ENCODE data around the gene SOWAHC. TPM values are rescaled to one million over a fixed set of nuclear protein-coding genes. Genes with fewer than 3 reads are reported as not detected.
"Not testable (repeated sequence)": the region's sequence is repeated elsewhere in the genome, so short reads cannot be mapped to it uniquely, and the experiment has no call there.

SOWAHC gene
- total RNA-seq, 1 donor from 2014 or later: 0.31 TPM

DNA sequence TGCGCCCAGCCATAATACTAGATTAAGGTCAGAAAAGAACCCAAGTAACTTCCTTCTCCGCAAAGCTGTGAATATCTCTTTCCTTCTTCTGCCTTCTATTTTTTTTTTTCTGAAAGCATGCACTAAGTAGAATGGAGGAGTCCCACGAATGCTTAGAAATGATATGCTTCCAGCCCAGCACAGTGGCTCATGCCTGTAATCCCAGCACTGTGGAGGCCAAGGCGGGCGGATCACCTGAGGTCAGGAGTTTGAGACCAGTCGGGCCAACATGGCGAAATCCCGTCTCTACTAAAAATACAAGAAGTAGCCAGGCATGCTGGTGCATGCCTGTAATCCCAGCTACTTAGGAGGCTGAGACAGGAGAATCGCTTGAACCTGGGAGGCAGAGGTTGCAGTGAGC is 25.8 kb downstream of the SOWAHC start:
- H3K27me3 Mint-ChIP-seq (ENCODE audit: insufficient read depth); intact Hi-C loops (cut with micrococcal nuclease); DNase-seq (ENCODE audit: low spot score); H3K36me3 Mint-ChIP-seq (ENCODE audit: low read depth); H3K4me3 Mint-ChIP-seq; H3K27ac Mint-ChIP-seq; H3K9me3 Mint-ChIP-seq: not testable (repeated sequence)
- H3K4me1 Mint-ChIP-seq (ENCODE audit: low read depth): peaks cover 11% of the 10 kb centered on the region

GRCh38 chr2:109644571-109645275 is 30.6 kb downstream of the SOWAHC start:
- H3K36me3 Mint-ChIP-seq (ENCODE audit: low read depth): no peaks in the 10 kb centered on the region
- H3K4me3 Mint-ChIP-seq: no peak overlapping the region
- no peaks in the 10 kb centered on the region for H3K27me3 Mint-ChIP-seq (ENCODE audit: insufficient read depth)
- no peak for DNase-seq (ENCODE audit: low spot score)
- no peak overlapping the region for H3K27ac Mint-ChIP-seq
- intact Hi-C loops (cut with micrococcal nuclease): no loop called here
- H3K9me3 Mint-ChIP-seq: no peaks in the 10 kb centered on the region
- no peaks in the 10 kb centered on the region for H3K4me1 Mint-ChIP-seq (ENCODE audit: low read depth)

GRCh38 chr2:109645412-109646184 is 31.4 kb downstream of the SOWAHC start:
- Mint-ChIP-seq H3K27ac (no peak overlapping the region), H3K4me1 (ENCODE audit: low read depth) (no peaks in the 10 kb centered on the region), H3K9me3 (no peaks in the 10 kb centered on the region), H3K4me3 (no peak overlapping the region), H3K27me3 (ENCODE audit: insufficient read depth) (peaks cover 1% of the 10 kb centered on the region), H3K36me3 (ENCODE audit: low read depth) (no peaks in the 10 kb centered on the region)
- DNase-seq (ENCODE audit: low spot score): no peak
- intact Hi-C loops (cut with micrococcal nuclease): no loop called here

- no peaks in the 10 kb centered on the region for H3K36me3 Mint-ChIP-seq (ENCODE audit: low read depth)
- H3K9me3 Mint-ChIP-seq: no peaks in the 10 kb centered on the region
- peaks cover 3% of the 10 kb centered on the region for H3K27me3 Mint-ChIP-seq (ENCODE audit: insufficient read depth)
- no peak overlapping the region for H3K4me3 Mint-ChIP-seq
- DNase-seq (ENCODE audit: low spot score): no peak
- no peaks in the 10 kb centered on the region for H3K4me1 Mint-ChIP-seq (ENCODE audit: low read depth)
- intact Hi-C loops (cut with micrococcal nuclease): no loop called here
- no peak overlapping the region for H3K27ac Mint-ChIP-seq
Observed at GRCh38 chr2:109646961-109647360, 32.8 kb downstream of the SOWAHC start.

DNA sequence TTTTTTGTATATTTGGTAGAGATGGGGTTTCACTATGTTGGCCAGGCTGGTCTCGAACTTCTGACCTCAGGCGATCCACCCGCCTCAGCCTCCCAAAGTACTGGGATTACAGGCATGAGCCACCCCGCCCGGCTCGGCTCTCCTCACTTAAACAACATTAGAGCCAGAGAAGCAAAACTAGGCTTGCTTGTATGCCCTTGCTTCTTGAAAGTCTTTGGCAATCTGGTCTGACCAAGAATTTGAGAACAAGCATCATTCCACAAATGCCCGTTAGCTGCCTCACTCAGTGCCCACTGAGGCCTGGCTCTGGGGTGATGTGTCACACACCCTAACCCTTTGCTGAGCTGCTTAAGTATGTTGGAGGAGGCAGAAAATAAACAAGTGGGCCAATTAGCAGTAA is 33.5 kb downstream of the SOWAHC start:
- no peak overlapping the region for H3K4me3 Mint-ChIP-seq
- intact Hi-C loops (cut with micrococcal nuclease): no loop called here
- DNase-seq (ENCODE audit: low spot score): no peak
- H3K4me1 Mint-ChIP-seq (ENCODE audit: low read depth): no peaks in the 10 kb centered on the region
- peaks cover 3% of the 10 kb centered on the region for H3K27me3 Mint-ChIP-seq (ENCODE audit: insufficient read depth)
- H3K27ac Mint-ChIP-seq: no peak overlapping the region
- H3K36me3 Mint-ChIP-seq (ENCODE audit: low read depth): no peaks in the 10 kb centered on the region
- no peaks in the 10 kb centered on the region for H3K9me3 Mint-ChIP-seq

DNA sequence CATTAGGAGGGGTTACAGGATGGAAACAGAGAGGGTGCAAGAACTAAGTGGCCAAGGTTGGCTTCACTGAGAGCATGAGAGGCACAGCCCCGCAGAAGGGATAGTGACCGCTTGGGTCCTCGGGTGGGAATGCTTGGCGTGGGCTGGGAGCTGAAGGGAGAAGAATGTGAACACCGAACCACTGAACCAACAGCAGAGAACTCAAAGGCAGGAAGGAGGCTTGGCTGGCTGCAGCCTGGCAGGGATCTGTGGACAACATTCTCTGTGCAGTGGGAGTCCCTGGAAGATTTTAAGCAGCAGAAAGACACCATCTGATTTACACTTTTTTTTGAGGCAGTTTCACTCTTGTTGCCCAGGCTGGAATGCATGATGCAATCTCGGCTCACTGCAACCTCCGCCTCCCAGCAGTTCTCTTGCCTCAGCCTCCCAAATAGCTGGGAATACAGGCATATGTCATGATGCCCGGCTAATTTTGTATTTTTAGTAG is 33.9 kb downstream of the SOWAHC start:
- H3K36me3 Mint-ChIP-seq (ENCODE audit: low read depth): no peaks in the 10 kb centered on the region
- H3K27me3 Mint-ChIP-seq (ENCODE audit: insufficient read depth): peaks cover 3% of the 10 kb centered on the region
- intact Hi-C loops (cut with micrococcal nuclease): no loop called here
- DNase-seq (ENCODE audit: low spot score): no peak
- no peak overlapping the region for H3K4me3 Mint-ChIP-seq
- no peaks in the 10 kb centered on the region for H3K4me1 Mint-ChIP-seq (ENCODE audit: low read depth)
- no peaks in the 10 kb centered on the region for H3K9me3 Mint-ChIP-seq
- H3K27ac Mint-ChIP-seq: no peak overlapping the region

DNA sequence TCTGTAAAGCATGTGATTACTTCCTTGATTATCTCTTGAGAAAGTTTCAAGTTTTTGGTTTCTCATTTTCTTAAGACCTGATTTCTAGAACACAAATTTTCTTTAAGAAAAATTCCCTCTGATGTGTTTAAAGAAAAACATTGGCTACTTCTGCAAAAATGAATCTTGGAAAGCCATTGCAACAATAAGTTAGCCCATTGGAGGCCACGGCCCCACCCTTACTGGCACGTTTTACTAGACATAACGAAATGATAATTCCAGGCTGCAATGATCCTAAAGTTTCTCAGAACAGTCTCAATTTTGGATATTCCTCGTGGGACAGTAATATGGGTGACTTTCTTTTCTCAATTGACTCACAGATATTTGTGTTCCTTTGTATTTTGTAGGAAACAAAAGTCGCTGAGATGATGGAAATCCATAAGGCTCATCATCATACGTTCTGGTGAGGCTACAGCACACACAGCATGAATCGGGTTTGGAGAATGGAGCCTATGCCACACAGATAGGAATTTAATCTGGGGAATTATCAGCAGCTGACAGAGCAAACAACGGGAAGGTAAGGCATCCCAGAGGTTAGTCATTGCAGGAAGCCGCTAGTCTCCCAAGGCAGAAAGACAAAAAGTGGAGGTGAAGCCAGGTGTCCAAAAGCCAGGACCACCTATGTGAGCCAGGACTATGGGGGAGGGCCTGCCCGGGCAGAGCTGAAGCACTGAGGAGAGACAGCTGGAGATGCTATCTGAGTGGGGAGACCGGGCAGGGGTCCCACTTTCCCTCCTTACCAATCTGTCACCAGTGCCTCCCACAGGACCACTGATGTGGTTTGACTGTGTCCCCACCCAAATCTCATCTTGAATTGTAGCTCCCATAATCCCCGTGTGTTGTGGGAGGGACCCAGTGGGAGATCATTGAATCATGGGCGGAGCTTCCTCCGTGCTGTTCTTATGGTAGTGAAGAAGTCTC is 35.9 kb downstream of the SOWAHC start:
- Mint-ChIP-seq H3K4me1 (ENCODE audit: low read depth) (no peaks in the 10 kb centered on the region), H3K9me3 (no peaks in the 10 kb centered on the region), H3K27ac (no peak overlapping the region), H3K4me3 (no peak overlapping the region), H3K36me3 (ENCODE audit: low read depth) (no peaks in the 10 kb centered on the region), H3K27me3 (ENCODE audit: insufficient read depth) (peaks cover 6% of the 10 kb centered on the region)
- intact Hi-C loops (cut with micrococcal nuclease): no loop called here
- DNase-seq (ENCODE audit: low spot score): no peak

GRCh38 chr2:109654326-109655050 is 40.3 kb downstream of the SOWAHC start:
- H3K4me3 Mint-ChIP-seq: no peak overlapping the region
- H3K27me3 Mint-ChIP-seq (ENCODE audit: insufficient read depth): peaks cover 7% of the 10 kb centered on the region
- DNase-seq (ENCODE audit: low spot score): no peak
- no peaks in the 10 kb centered on the region for H3K9me3 Mint-ChIP-seq
- H3K36me3 Mint-ChIP-seq (ENCODE audit: low read depth): no peaks in the 10 kb centered on the region
- no peaks in the 10 kb centered on the region for H3K4me1 Mint-ChIP-seq (ENCODE audit: low read depth)
- intact Hi-C loops (cut with micrococcal nuclease): no loop called here
- H3K27ac Mint-ChIP-seq: no peak overlapping the region

GRCh38 chr2:109655287-109655686 is 41.1 kb downstream of the SOWAHC start:
- Mint-ChIP-seq H3K4me3 (no peak overlapping the region), H3K4me1 (ENCODE audit: low read depth) (no peaks in the 10 kb centered on the region), H3K9me3 (no peaks in the 10 kb centered on the region), H3K36me3 (ENCODE audit: low read depth) (no peaks in the 10 kb centered on the region), H3K27me3 (ENCODE audit: insufficient read depth) (peaks cover 7% of the 10 kb centered on the region), H3K27ac (no peak overlapping the region)
- intact Hi-C loops (cut with micrococcal nuclease): no loop called here
- DNase-seq (ENCODE audit: low spot score): no peak

- no peaks in the 10 kb centered on the region for H3K4me1 Mint-ChIP-seq (ENCODE audit: low read depth)
- no peaks in the 10 kb centered on the region for H3K36me3 Mint-ChIP-seq (ENCODE audit: low read depth)
- peaks cover 15% of the 10 kb centered on the region for H3K27me3 Mint-ChIP-seq (ENCODE audit: insufficient read depth)
- no peak overlapping the region for H3K27ac Mint-ChIP-seq
- no peaks in the 10 kb centered on the region for H3K9me3 Mint-ChIP-seq
- no peak overlapping the region for H3K4me3 Mint-ChIP-seq
- no peak for DNase-seq (ENCODE audit: low spot score)
- intact Hi-C loops (cut with micrococcal nuclease): loop anchor here (5.0 kb wide), 1 partner anchor 112 kb away; no protein-coding TSS in a partner anchor
Observed at GRCh38 chr2:109659396-109660045, 45.4 kb downstream of the SOWAHC start.

GRCh38 chr2:109660046-109660860 is 46.1 kb downstream of the SOWAHC start:
- no peaks in the 10 kb centered on the region for H3K36me3 Mint-ChIP-seq (ENCODE audit: low read depth)
- no peaks in the 10 kb centered on the region for H3K9me3 Mint-ChIP-seq
- no peak for DNase-seq (ENCODE audit: low spot score)
- H3K4me1 Mint-ChIP-seq (ENCODE audit: low read depth): no peaks in the 10 kb centered on the region
- peaks cover 12% of the 10 kb centered on the region for H3K27me3 Mint-ChIP-seq (ENCODE audit: insufficient read depth)
- H3K27ac Mint-ChIP-seq: no peak overlapping the region
- no peak overlapping the region for H3K4me3 Mint-ChIP-seq
- intact Hi-C loops (cut with micrococcal nuclease): loop anchor here (5.0 kb wide), 1 partner anchor 113 kb away; no protein-coding TSS in a partner anchor

Data from activated T-helper 1 cell treated with anti-CD3 and anti-CD28 coated beads, Interleukin-12 subunit alpha, Interleukin-12 subunit beta, Interleukin-2, Interleukin-4 antibody, amounts not matched to agents 30 ng/mL and 10 ng/mL and 1 ng/mL, durations not matched to agents 14 hours and 24 hours and 36 hours (primary cell).